ENCODE data around the gene SETMAR.

The SETMAR gene

DNA sequence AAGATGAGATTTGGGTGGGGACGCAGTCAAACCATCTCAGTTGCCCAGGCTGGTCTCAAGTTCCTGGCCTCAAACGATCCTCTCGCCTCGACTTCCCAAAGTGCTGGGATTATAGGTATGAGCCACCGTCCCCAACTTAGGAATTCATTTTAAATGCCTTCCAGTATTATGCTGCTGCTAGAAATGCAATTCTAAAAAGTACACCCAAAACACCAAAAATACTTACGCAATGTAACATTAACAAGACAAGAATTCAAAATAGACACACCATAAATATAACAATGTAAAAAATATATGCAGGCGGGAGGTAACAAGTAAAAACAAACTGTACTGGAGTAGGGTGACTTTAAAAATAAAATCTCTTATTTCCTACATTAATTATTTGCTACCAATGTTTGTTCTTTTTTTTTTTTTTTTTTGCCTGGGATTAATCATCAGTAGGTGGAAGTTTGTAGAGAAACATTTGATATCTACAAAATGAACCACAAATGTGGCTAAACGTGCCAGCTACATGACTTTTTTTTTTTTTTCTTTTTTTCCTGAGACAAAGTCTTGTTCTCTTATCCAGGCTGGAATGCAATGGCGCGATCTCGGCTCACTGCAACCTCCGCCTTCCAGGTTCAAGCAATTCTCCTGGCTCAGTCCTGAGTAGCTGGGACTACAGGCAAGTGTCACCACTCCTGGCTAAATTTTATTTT lies 56.8 kb downstream of the SETMAR start:
- Histone ChIP-seq H3K27me3 (ENCODE audit: control insufficient read depth in 5 of 5, insufficient read depth in 4 of 5, low read length in 5 of 5) (no peaks in the 10 kb centered on the region), H3K36me3 (ENCODE audit: control insufficient read depth in 5 of 5, insufficient read depth in 5 of 5, low read length in 5 of 5) (peaks cover 0 to 13% (median 7%) of the 10 kb centered on the region in 5 donors), H3K4me3 (ENCODE audit: low read depth in 1 of 5, low read length in 5 of 5) (no peak overlapping the region), H3K9me3 (ENCODE audit: control insufficient read depth in 5 of 5, low read length in 5 of 5) (no peaks in the 10 kb centered on the region), H3K27ac (ENCODE audit: low read depth, low read length) (no peak overlapping the region), H3K9ac (ENCODE audit: low read length in 5 of 5) (no peak overlapping the region), H3K4me1 (ENCODE audit: control insufficient read depth in 5 of 5, insufficient read depth in 5 of 5, low read length in 5 of 5) (peaks cover 0 to 15% (median 0%) of the 10 kb centered on the region in 5 donors)

DNA sequence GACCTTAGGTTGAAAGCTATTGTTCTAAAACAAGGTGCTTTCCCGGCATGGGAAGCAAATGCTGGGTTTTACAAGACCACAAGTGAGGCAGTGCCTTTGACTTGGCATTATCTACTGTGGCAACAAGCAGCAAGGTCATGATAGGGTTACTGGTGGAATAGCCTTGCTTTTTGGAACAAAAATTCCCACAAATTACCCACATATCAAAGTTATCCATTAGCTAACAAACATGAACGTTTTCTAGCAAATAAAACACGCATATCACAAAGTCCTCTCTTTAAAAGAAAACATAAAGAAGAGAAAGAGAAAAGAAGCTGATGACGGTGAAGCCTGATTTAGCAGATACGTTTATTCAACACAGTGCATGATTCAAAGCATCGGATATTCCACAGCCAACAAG lies 57.6 kb downstream of the SETMAR start:
- Histone ChIP-seq H3K4me1 (ENCODE audit: control insufficient read depth in 5 of 5, insufficient read depth in 5 of 5, low read length in 5 of 5) (peaks cover 0 to 9% (median 0%) of the 10 kb centered on the region in 5 donors), H3K9ac (ENCODE audit: low read length in 5 of 5) (no peak overlapping the region), H3K27me3 (ENCODE audit: control insufficient read depth in 5 of 5, insufficient read depth in 4 of 5, low read length in 5 of 5) (no peaks in the 10 kb centered on the region), H3K4me3 (ENCODE audit: low read depth in 1 of 5, low read length in 5 of 5) (no peak overlapping the region), H3K9me3 (ENCODE audit: control insufficient read depth in 5 of 5, low read length in 5 of 5) (no peaks in the 10 kb centered on the region), H3K36me3 (ENCODE audit: control insufficient read depth in 5 of 5, insufficient read depth in 5 of 5, low read length in 5 of 5) (peaks cover 0 to 13% (median 7%) of the 10 kb centered on the region in 5 donors), H3K27ac (ENCODE audit: low read depth, low read length) (no peak overlapping the region)

GRCh38 chr3:4362523-4362922 lies 59.4 kb downstream of the SETMAR start:
- H3K4me1 ChIP-seq (ENCODE audit: control insufficient read depth in 5 of 5, insufficient read depth in 5 of 5, low read length in 5 of 5), result no peaks in the 10 kb centered on the region
- H3K9ac ChIP-seq (ENCODE audit: low read length in 5 of 5), result no peak overlapping the region
- no peaks in the 10 kb centered on the region for H3K27me3 ChIP-seq (ENCODE audit: control insufficient read depth in 5 of 5, insufficient read depth in 4 of 5, low read length in 5 of 5)
- H3K4me3 ChIP-seq (ENCODE audit: low read depth in 1 of 5, low read length in 5 of 5), result no peak overlapping the region
- peaks cover 0 to 13% (median 7%) of the 10 kb centered on the region in 5 donors for H3K36me3 ChIP-seq (ENCODE audit: control insufficient read depth in 5 of 5, insufficient read depth in 5 of 5, low read length in 5 of 5)
- H3K9me3 ChIP-seq (ENCODE audit: control insufficient read depth in 5 of 5, low read length in 5 of 5), result no peaks in the 10 kb centered on the region
- H3K27ac ChIP-seq (ENCODE audit: low read depth, low read length), result no peak overlapping the region

All from subcutaneous abdominal adipose tissue (tissue), 5 donors.